ENCODE data around the gene JMJD1C.
A peak's percentile ranks its signal among the peaks of the same experiment; 100 is the strongest.
"Not testable (repeated sequence)": the region's sequence is repeated elsewhere in the genome, so short reads cannot be mapped to it uniquely, and the experiment has no call there.

JMJD1C gene

DNA sequence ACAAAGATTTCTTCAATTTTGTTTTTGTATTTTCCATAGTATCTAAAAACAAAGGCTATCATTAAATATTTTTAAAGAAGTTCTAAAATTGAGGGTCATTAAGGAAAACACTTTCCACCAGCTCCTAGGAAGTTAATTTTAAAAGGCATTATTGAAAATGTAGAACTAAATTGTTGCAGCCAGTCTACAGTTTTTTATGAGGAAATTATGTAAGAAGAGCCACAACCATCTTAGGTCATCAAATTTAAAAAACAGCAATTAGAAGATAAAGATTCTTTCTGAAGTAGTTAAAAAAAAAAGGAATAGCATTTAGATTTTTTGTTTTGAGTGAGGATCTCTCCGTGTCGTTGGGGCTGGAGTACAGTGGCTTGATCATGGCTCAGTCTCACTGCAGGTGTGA, 171.0 kb downstream of the JMJD1C start:
- no peak overlapping the region for H3K4me3 ChIP-seq (replicated peaks; ENCODE audit: low read depth, low read length)
- DNase-seq (ENCODE audit: low read depth): no peak
- TF ChIP-seq, protein P1, sequence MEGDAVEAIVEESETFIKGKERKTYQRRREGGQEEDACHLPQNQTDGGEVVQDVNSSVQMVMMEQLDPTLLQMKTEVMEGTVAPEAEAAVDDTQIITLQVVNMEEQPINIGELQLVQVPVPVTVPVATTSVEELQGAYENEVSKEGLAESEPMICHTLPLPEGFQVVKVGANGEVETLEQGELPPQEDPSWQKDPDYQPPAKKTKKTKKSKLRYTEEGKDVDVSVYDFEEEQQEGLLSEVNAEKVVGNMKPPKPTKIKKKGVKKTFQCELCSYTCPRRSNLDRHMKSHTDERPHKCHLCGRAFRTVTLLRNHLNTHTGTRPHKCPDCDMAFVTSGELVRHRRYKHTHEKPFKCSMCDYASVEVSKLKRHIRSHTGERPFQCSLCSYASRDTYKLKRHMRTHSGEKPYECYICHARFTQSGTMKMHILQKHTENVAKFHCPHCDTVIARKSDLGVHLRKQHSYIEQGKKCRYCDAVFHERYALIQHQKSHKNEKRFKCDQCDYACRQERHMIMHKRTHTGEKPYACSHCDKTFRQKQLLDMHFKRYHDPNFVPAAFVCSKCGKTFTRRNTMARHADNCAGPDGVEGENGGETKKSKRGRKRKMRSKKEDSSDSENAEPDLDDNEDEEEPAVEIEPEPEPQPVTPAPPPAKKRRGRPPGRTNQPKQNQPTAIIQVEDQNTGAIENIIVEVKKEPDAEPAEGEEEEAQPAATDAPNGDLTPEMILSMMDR (IDR thresholded peaks at IDR 0.05; ENCODE audit: low read length, missing control alignments): no peak

DNA sequence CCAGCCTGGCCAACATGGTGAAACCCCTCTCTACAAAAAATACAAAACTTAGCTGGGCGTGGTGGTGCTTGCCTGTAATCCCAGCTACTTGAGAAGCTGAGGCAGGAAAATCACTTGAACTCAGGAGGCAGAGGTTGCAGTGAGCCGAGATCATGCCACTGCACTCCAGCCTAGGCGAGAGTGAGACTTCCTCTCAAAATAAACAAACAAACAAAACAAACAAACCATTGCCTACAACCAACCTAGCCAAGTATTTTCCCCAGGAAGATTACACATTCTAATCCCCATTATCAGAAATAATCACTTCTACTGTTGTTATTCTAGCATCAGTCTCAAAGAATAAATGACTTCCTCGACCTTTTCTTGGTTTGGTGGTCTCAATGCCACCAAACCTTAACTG, 172.9 kb downstream of the JMJD1C start:
- not testable (repeated sequence) for H3K4me3 ChIP-seq (replicated peaks; ENCODE audit: low read depth, low read length); DNase-seq (ENCODE audit: low read depth)

DNA sequence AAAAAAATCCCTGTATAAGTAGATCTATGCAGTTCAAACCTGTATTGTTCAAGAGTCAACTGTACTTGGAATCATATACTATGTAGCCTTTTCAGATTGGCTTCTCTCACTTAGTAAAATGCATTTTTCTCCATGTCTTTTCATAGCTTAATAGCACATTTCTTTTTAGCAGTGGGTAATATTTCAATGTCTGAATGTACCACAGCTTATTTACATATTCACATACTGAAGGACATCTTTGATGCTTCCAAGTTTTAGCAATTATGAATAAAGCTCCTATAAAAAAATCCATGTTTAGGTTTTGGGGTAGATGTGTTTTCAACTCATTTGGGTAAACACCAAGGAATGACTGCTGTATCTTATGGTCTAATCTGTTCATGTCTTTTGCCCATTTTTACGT, 177.6 kb downstream of the JMJD1C start:
- DNase-seq (ENCODE audit: low read depth): no peak
- no peak overlapping the region for H3K4me3 ChIP-seq (replicated peaks; ENCODE audit: low read depth, low read length)
- TF ChIP-seq, protein P1 (IDR thresholded peaks at IDR 0.05; ENCODE audit: low read length, missing control alignments): no peak

DNA sequence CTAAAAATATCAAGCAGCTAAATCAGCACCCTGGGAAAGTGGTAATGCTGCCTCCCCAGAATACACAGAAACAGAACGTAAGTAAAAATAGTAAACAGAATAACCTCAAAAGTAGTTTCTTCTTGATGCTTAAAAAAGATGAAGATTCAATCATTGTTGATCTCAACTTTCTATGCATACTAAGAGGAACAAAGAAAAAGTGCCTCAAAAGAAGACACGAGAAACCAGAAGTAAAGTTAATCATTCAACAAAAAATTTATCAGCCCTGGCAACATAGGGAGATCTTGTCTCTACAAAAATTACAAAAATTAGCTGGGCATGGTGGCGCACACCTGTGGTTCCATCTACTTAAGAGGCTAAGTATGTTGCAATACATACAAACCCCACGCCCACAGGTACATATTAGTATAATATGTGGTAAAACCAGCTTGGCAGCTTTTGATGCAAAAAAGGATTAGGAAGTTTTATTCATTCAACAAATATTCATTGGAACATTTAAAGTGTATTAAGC, 179.0 kb downstream of the JMJD1C start:
- no peak overlapping the region for H3K4me3 ChIP-seq (replicated peaks; ENCODE audit: low read depth, low read length)
- no peak for DNase-seq (ENCODE audit: low read depth)
- TF ChIP-seq, protein P1 (IDR thresholded peaks at IDR 0.05; ENCODE audit: low read length, missing control alignments): no peak

DNA sequence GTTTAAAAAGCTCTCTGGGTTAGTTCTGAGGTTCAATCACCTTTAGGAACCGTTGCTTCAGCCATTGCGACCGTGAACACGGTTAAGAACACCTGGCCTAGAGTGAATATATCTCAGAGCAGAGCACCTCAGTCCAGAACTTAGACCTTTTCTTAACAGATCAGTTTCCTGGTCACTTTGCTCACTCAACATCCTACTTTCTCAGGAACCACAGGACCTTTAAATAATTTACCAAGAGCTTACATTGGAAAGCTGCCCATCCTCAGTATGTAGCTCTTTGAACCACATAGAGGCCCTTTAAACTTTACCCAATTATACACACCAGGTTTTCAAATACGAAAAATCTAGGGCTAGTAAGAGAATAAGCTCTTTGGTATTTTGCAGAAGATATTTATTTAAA, 179.4 kb downstream of the JMJD1C start:
- no peak for DNase-seq (ENCODE audit: low read depth)
- TF ChIP-seq, protein P1 (IDR thresholded peaks at IDR 0.05; ENCODE audit: low read length, missing control alignments): no peak
- no peak overlapping the region for H3K4me3 ChIP-seq (replicated peaks; ENCODE audit: low read depth, low read length)

DNA sequence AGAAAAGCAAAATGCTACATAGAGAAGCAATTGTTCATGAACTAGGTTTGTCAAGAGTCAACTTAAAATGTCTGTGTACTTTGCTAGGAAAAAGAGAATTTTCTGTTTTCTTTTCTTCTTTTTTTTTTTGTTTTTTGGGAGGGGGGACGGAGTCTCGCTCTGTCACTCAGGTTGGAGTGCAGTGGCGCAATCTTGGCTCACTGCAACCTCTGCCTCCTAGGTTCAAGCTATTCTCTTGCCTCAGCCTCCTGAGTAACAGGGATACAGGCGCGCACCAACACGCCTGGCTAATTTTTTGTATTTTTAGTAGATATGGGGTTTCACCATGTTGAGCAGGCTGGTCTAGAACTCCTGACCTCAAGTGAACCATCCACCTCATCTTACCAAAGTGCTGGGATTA, 181.9 kb downstream of the JMJD1C start:
- H3K4me3 ChIP-seq (replicated peaks; ENCODE audit: low read depth, low read length); DNase-seq (ENCODE audit: low read depth): not testable (repeated sequence)

DNA sequence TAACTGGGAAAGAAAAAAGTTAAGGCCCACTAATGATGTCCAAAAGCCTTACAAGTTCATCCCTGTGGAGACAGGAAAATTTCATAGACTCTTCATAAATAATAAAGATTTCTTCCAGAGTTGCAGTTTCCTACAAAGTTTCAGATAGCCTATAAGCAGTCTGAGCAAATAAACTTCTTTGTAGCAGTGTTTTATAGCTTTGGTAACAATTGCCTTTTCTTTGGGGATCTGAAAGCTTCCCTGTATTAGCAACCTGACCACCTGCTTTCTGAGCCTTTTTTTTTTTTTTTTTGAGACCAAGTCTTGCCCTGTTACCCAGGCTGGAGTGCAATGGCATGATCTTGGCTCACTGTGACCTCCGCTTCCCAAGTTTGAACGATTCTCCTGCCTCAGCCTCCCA, 182.7 kb downstream of the JMJD1C start:
- H3K4me3 ChIP-seq (replicated peaks; ENCODE audit: low read depth, low read length): no peak overlapping the region
- DNase-seq (ENCODE audit: low read depth): no peak
- TF ChIP-seq, protein P1 (IDR thresholded peaks at IDR 0.05; ENCODE audit: low read length, missing control alignments): no peak

DNA sequence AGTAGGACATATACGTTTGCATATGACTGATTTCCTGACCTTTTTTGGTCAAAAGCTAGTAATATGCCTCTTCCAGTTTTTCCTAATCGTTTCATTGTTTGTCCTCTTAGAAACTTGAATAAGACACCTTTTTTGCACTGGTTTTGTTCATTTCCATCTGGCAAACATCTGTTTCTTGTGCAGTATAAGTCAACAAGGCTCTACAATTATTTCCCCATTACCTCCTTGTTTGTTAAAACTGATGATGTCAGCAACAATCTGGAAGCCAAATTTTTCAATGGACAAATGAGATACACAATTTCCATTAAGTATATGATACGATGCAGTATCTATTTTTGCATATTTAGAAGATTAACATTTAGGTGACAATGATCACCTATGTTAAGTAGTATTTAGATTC, 183.8 kb downstream of the JMJD1C start:
- no peak overlapping the region for H3K4me3 ChIP-seq (replicated peaks; ENCODE audit: low read depth, low read length)
- DNase-seq (ENCODE audit: low read depth): peak; percentile 20
- TF ChIP-seq, protein P1 (IDR thresholded peaks at IDR 0.05; ENCODE audit: low read length, missing control alignments): no peak
